Transverse colon (tissue), 4 donors: ENCODE measurements around the gene MTMR10. TPM values are rescaled to one million over a fixed set of nuclear protein-coding genes. Genes with fewer than 3 reads are reported as not detected.

Source experiments
- DNase-seq: peaks from one replicate; pipeline ENCODE4 v3.0.0-alpha.2; 2019
- H3K27ac ChIP-seq, 4 donors: fragments of 200-600 bp; sonication (generic); 2 replicates each; pipeline ENCODE4 v1.5.1; 2016 to 2018; ENCODE audit warnings: inconsistent platforms in 4 of 4
- H3K27me3 ChIP-seq: fragments of 200-600 bp; sonication (generic); 2 replicates; pipeline ENCODE4 v1.5.1; 2017; ENCODE audit warnings: inconsistent platforms
- H3K36me3 ChIP-seq, 4 donors: fragments of 200-600 bp; sonication (generic); 2 replicates each; pipeline ENCODE4 v1.5.1; 2017 to 2019; ENCODE audit warnings: inconsistent platforms in 4 of 4
- H3K4me1 ChIP-seq, 4 donors: fragments of 200-600 bp; sonication (generic); 2 replicates each; pipeline ENCODE4 v1.5.1; 2017 to 2020; ENCODE audit warnings: inconsistent platforms in 4 of 4
- H3K4me3 ChIP-seq, 4 donors: fragments of 200-600 bp; sonication (generic); 1 replicate in 1 of 4; 2 replicates in 3 of 4; pipeline versions ENCODE4 v1.5.1 to v1.6.1; 2017 to 2019; ENCODE audit warnings: inconsistent platforms in 4 of 4
- H3K9me3 ChIP-seq, 2 donors: fragments of 200-600 bp; sonication (generic); 2 replicates each; pipeline ENCODE4 v1.5.1; 2017 to 2019; ENCODE audit warnings: inconsistent platforms in 2 of 2
- CTCF ChIP-seq, 5 experiments: fragments of 200-600 bp in 3 of 5; fragments of 450-650 bp in 2 of 5; sonication (generic) in 3 of 5; IDR thresholded peaks; 1 replicate in 2 of 5; 2 replicates in 3 of 5; pipeline ENCODE4 v1.5.1; 2016 to 2017; ENCODE audit warnings: antibody characterized with exemption in 5 of 5, inconsistent platforms in 3 of 5, mild to moderate bottlenecking in 2 of 5, moderate library complexity in 1 of 5
- EP300 ChIP-seq: sonication (generic); formaldehyde crosslinking; IDR thresholded peaks from one replicate; pipeline ENCODE4 v1.6.1; 2017; ENCODE audit warnings: antibody characterized with exemption, low read depth
- POLR2A ChIP-seq: fragments of 450-650 bp; IDR thresholded peaks from one replicate; pipeline ENCODE4 v1.6.1; 2016; ENCODE audit warnings: antibody characterized with exemption, mild to moderate bottlenecking, moderate library complexity
- POLR2AphosphoS5 ChIP-seq, 3 donors: sonication (generic); formaldehyde crosslinking; IDR thresholded peaks; one replicate each; pipeline ENCODE4 v1.6.1; 2016; ENCODE audit warnings: antibody characterized with exemption in 3 of 3
- WGBS, 2 donors: methylation state at CpG; one replicate each; pipeline ENCODE4 v1.1.5; 2018; ENCODE audit warnings: low coverage in 1 of 2; 5-methylcytosine and 5-hydroxymethylcytosine counted together
- in situ Hi-C, 4 donors: fragments of 200-750 bp; cut with MboI; loops; one replicate each; pipeline versions ENCODE4 v1.15.0 to v1.15.1; 2017; ENCODE audit warnings: low sequenced_read_pairs in 3 of 4, low pct_ligation_motif_present in 1 of 4, low pct_unique_long_range_greater_than_20kb in 1 of 4
- intact Hi-C: fragments of 100-400 bp; cut with DNase I; formaldehyde crosslinking; loops from one replicate; pipeline ENCODE4 v1.15.1; 2023; ENCODE audit warnings: low total_unique reads
- total RNA-seq, 4 donors: library from RNA; depleted of rRNA; stranded (reverse); fragments of >200 nt; gene quantifications; one replicate each; pipeline ENCODE4 v1.1.0, GENCODE V29; 2016

The MTMR10 gene
- total RNA-seq, 4 donors from 2014 or later = 11.1 to 40.8 (median 32.7) TPM

GRCh38 chr15:30984118-30984517, 7.3 kb downstream of the MTMR10 start:
- Histone ChIP-seq H3K27ac (peak overlapping the region in 1 of 4 donors; percentile 37), H3K9me3 (no peaks in the 10 kb centered on the region), H3K4me3 (no peak overlapping the region), H3K36me3 (peaks cover 0 to 4% (median 0%) of the 10 kb centered on the region in 4 donors), H3K4me1 (peaks cover 17 to 57% (median 35%) of the 10 kb centered on the region in 4 donors), H3K27me3 (no peaks in the 10 kb centered on the region)
- TF ChIP-seq CTCF (IDR thresholded peaks at IDR 0.05) = no peak
- no peak for TF ChIP-seq EP300
- no peak for TF ChIP-seq POLR2A
- no peak for TF ChIP-seq POLR2AphosphoS5 (IDR thresholded peaks at IDR 0.05)
- in situ Hi-C loops (no loop called here), intact Hi-C loops (no loop called here)
- no peak for DNase-seq
- WGBS, 2 donors = 62 to 63% methylated on average over 3 of the region's 3 CpGs

- H3K4me3 ChIP-seq = no peak overlapping the region
- DNase-seq = no peak
- peaks cover 0 to 18% (median 0%) of the 10 kb centered on the region in 4 donors for H3K36me3 ChIP-seq
- no peak overlapping the region for H3K27ac ChIP-seq
- TF ChIP-seq POLR2A (no peak), CTCF (IDR thresholded peaks at IDR 0.05) (no peak), POLR2AphosphoS5 (IDR thresholded peaks at IDR 0.05) (no peak), EP300 (no peak)
- intact Hi-C loops = no loop called here
- WGBS, 2 donors = 85 to 89% methylated on average over 5 of the region's 5 CpGs
- no peaks in the 10 kb centered on the region for H3K27me3 ChIP-seq
- in situ Hi-C loops = loop anchor here in 1 of 4 donors (5.0 kb wide), 1 partner anchor 48 kb away; no protein-coding TSS in a partner anchor
- H3K4me1 ChIP-seq = peaks cover 0 to 36% (median 10%) of the 10 kb centered on the region in 4 donors
- no peaks in the 10 kb centered on the region for H3K9me3 ChIP-seq
Measured at GRCh38 chr15:30979457-30979856, 12.0 kb downstream of the MTMR10 start.

- Histone ChIP-seq H3K9me3 (no peaks in the 10 kb centered on the region), H3K4me3 (no peak overlapping the region), H3K4me1 (peaks cover 0 to 25% (median 4%) of the 10 kb centered on the region in 4 donors), H3K36me3 (peaks cover 0 to 27% (median 4%) of the 10 kb centered on the region in 4 donors), H3K27me3 (no peaks in the 10 kb centered on the region), H3K27ac (no peak overlapping the region)
- no peak for DNase-seq
- no peak for TF ChIP-seq CTCF (IDR thresholded peaks at IDR 0.05)
- no peak for TF ChIP-seq POLR2AphosphoS5 (IDR thresholded peaks at IDR 0.05)
- TF ChIP-seq POLR2A = no peak
- TF ChIP-seq EP300 = no peak
- intact Hi-C loops = no loop called here
- in situ Hi-C loops = loop anchor here in 1 of 4 donors (5.0 kb wide), 1 partner anchor 49 kb away; no protein-coding TSS in a partner anchor
Measured at GRCh38 chr15:30978328-30978727, 13.1 kb downstream of the MTMR10 start.

GRCh38 chr15:30974112-30974511, 17.3 kb downstream of the MTMR10 start:
- no peaks in the 10 kb centered on the region for H3K9me3 ChIP-seq
- intact Hi-C loops = no loop called here
- H3K4me1 ChIP-seq = peaks cover 0 to 10% (median 2%) of the 10 kb centered on the region in 4 donors
- TF ChIP-seq CTCF (IDR thresholded peaks at IDR 0.05) (no peak), EP300 (no peak), POLR2AphosphoS5 (IDR thresholded peaks at IDR 0.05) (no peak), POLR2A (no peak)
- WGBS, 2 donors = 86 to 87% methylated on average over 5 of the region's 5 CpGs
- no peak overlapping the region for H3K27ac ChIP-seq
- peaks cover 0 to 43% (median 6%) of the 10 kb centered on the region in 4 donors for H3K36me3 ChIP-seq
- in situ Hi-C loops = no loop called here
- no peak overlapping the region for H3K4me3 ChIP-seq
- no peak for DNase-seq
- no peaks in the 10 kb centered on the region for H3K27me3 ChIP-seq
